GM21526 (cell line): Measurements from ENCODE around the gene TBC1D3L.
"Not testable (repeated sequence)": the region's sequence is repeated elsewhere in the genome, so short reads cannot be mapped to it uniquely, and the experiment has no call there.

Experiments used
- ATAC-seq: cut with Tn5 transposase; IDR thresholded peaks from one replicate; pipeline ENCODE4 v1.9.1; 2021; ENCODE audit warnings: moderate library complexity; ENCODE audit not compliant: unreplicated experiment, low FRiP score

Gene TBC1D3L

DNA sequence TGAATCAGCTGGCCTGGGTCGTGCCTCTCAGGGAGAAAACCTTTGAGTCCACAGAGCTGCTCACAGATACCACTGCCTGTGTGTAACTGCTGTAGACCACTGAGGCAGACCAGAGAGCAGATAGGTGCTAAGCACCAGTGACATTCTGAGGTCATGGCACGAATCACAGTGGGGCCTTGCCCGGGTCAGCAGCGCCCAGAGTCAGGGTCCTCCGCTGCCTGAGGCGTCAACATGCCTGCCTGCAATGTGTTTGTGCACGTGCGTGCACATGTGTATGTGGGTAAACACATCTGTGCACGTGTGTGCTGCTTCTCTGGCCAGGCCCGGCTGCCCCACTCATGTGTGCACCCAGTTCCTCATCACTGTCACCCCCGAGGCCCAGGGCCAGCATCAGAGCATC lies at the start of gene TBC1D3L:
TBC1D3L (minus strand) TSS at position 101 of the 400 bp plus-strand sequence. CDS start 1,540 bp downstream, outside the sequence.
- ATAC-seq = not testable (repeated sequence)

DNA sequence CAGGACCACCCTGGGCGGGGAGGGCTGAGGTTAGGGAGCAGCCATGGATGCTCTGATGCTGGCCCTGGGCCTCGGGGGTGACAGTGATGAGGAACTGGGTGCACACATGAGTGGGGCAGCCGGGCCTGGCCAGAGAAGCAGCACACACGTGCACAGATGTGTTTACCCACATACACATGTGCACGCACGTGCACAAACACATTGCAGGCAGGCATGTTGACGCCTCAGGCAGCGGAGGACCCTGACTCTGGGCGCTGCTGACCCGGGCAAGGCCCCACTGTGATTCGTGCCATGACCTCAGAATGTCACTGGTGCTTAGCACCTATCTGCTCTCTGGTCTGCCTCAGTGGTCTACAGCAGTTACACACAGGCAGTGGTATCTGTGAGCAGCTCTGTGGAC lies 14.8 kb upstream of the TBC1D3L start, which contains the start of gene TBC1D3D:
TBC1D3D (plus strand) TSS at position 301 of the 400 bp plus-strand sequence. CDS start 1,585 bp downstream, outside the sequence.
- ATAC-seq = not testable (repeated sequence)
